Spleen (tissue), 7 donors: ENCODE data around the gene ONECUT3.

Source experiments
- CTCF ChIP-seq, 11 experiments: fragments of 200-600 bp in 7 of 11; fragments of 450-650 bp in 4 of 11; sonication (generic) in 4 of 11; IDR thresholded peaks in 8 of 11; conservative IDR thresholded peaks in 3 of 11; 1 replicate in 7 of 11; 2 replicates in 4 of 11; pipeline versions ENCODE4 v1.4.0 to v1.8.0; 2016 to 2021; ENCODE audit warnings: antibody characterized with exemption in 11 of 11, inconsistent platforms in 4 of 11, mild to moderate bottlenecking in 1 of 11
- POLR2A ChIP-seq, 3 donors: fragments of 450-650 bp; IDR thresholded peaks; one replicate each; pipeline ENCODE4 v1.5.1; 2017; ENCODE audit warnings: antibody characterized with exemption in 3 of 3, mild to moderate bottlenecking in 1 of 3
- POLR2AphosphoS5 ChIP-seq, 3 donors: sonication (generic); formaldehyde crosslinking; IDR thresholded peaks; one replicate each; pipeline ENCODE4 v1.5.1; 2017; ENCODE audit warnings: antibody characterized with exemption in 3 of 3
- donor health status: DM: no; HTN: no; CAD: no; lungs with moderate emphysema.
- donor health status: DM: no; HTN: no; CAD: no.
- donor health status: DM: no; HTN: no; CAD: no.

- TF ChIP-seq CTCF (IDR thresholded peaks at IDR 0.05 in 8 of 11, conservative IDR thresholded peaks at IDR 0.05 in 3 of 11) = no peak
- TF ChIP-seq POLR2AphosphoS5 (IDR thresholded peaks at IDR 0.05) = no peak
- no peak for TF ChIP-seq POLR2A (IDR thresholded peaks at IDR 0.05)
These were observed 34.6 kb upstream of the ONECUT3 start for GRCh38 chr19:1718420-1719291.
